ENCODE results near the gene SHANK3. TPM values are rescaled to one million over a fixed set of nuclear protein-coding genes. Genes with fewer than 3 reads are reported as not detected.
"Not testable (repeated sequence)": the region's sequence is repeated elsewhere in the genome, so short reads cannot be mapped to it uniquely, and the experiment has no call there.

The SHANK3 gene
- total RNA-seq, 1 donor from 2014 or later = 4.2 TPM

DNA sequence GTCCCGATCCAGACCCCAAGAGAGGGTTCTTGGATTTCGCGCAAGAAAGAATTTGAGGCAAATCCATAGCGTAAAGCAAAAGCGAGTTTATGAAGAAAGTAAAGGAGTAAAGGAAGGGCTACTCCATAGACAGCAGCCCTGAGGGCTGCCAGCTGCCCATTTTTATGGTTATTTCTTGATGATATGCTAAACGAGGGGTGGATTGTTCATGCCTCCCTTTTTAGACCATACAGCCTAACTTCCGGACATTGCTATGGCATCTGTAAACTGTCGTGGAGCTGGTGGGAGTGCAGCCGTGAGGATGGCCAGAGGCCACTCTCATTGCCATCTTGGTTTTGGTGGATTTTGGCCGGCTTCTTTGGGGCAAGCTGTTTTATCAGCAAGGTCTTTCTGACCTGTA lies 19.4 kb upstream of the SHANK3 start:
- Histone ChIP-seq H3K4me1 (ENCODE audit: control insufficient read depth in 3 of 3, insufficient read depth in 3 of 3, low read length in 3 of 3) (peaks cover 3 to 20% (median 6%) of the 10 kb centered on the region in 3 donors), H3K27me3 (ENCODE audit: control insufficient read depth in 3 of 3, insufficient read depth in 3 of 3, low read length in 3 of 3) (peaks cover 15 to 21% (median 16%) of the 10 kb centered on the region in 3 donors), H3K36me3 (ENCODE audit: control insufficient read depth in 3 of 3, insufficient read depth in 3 of 3, low read length in 3 of 3) (no peaks in the 10 kb centered on the region), H3K27ac (ENCODE audit: low read depth, low read length) (no peak overlapping the region), H3K4me3 (ENCODE audit: low read length in 3 of 3) (no peak overlapping the region), H3K9ac (ENCODE audit: low read depth in 1 of 3, low read length in 3 of 3) (no peak overlapping the region), H3K9me3 (ENCODE audit: control insufficient read depth in 3 of 3, low read length in 3 of 3) (no peaks in the 10 kb centered on the region)

DNA sequence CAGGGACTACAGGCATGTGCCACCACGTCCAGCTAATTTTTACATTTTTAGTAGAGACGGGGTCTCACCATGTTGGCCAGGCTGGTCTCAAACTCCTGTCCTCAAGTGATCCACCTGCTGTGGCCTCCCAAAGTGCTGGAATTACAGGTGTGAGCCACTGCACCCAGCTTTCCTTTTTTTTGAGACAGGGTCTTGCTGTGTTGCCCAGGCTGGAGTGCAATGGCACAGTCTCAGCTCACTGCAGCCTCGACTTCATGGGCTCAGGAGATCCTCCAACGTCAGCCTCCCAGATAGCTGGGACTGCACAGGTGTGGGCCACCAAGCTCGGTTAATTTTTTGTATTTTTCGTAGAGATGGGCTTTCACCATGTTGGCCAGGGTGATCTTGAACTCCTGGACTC lies 18.0 kb upstream of the SHANK3 start:
- H3K9me3 ChIP-seq (ENCODE audit: control insufficient read depth in 3 of 3, low read length in 3 of 3); H3K27ac ChIP-seq (ENCODE audit: low read depth, low read length); H3K9ac ChIP-seq (ENCODE audit: low read depth in 1 of 3, low read length in 3 of 3); H3K4me3 ChIP-seq (ENCODE audit: low read length in 3 of 3); H3K36me3 ChIP-seq (ENCODE audit: control insufficient read depth in 3 of 3, insufficient read depth in 3 of 3, low read length in 3 of 3): not testable (repeated sequence)
- Histone ChIP-seq H3K27me3 (ENCODE audit: control insufficient read depth in 3 of 3, insufficient read depth in 3 of 3, low read length in 3 of 3) (peaks cover 15 to 21% (median 16%) of the 10 kb centered on the region in 3 donors), H3K4me1 (ENCODE audit: control insufficient read depth in 3 of 3, insufficient read depth in 3 of 3, low read length in 3 of 3) (peaks cover 3 to 20% (median 6%) of the 10 kb centered on the region in 3 donors)

DNA sequence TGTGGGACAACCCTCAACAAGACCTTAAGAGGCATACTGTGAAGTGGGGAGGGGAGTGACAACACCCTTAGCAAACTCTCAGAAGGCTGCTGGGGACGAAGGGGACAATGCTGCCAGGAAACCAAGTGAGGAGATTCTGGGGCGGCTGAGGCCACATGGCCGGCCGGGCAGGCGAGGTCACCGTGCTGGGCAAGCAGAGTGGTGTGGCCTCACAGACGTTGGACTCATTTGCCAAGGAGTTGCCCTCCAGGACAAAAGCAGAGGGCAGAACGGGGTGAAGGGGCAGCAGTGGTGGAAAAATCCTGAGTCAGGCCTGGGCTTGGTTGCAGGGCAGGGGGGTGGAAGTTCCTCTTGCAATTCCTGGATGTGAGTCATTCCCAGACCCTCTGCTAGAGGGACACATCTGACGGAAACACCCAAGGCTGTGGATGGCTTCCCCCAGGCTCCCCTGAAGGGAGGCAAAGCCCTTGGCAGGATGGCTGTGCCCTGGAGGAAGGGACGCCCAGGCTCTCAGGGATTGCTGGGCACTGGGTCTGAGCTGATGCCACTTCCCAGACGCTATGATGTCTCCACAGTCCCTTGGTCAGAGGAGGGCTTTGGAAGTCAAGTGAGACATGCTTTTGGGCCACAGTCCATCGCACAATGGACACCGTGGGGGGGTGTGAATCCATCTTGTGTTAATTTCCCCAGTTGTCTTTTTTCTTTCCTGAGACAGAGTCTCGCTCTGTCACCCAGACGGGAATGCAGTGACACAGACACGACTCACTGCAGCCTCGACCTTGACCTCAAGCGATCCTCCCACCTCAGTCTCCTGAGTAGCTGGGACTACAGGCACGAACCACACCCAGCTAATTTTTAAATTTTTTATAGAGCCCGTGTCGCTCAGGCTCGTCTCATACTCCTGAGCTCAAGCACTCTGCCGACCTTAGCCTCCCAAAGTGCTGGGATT lies 16.2 kb upstream of the SHANK3 start:
- Histone ChIP-seq H3K9me3 (ENCODE audit: control insufficient read depth in 3 of 3, low read length in 3 of 3) (no peaks in the 10 kb centered on the region), H3K36me3 (ENCODE audit: control insufficient read depth in 3 of 3, insufficient read depth in 3 of 3, low read length in 3 of 3) (no peaks in the 10 kb centered on the region), H3K27ac (ENCODE audit: low read depth, low read length) (peak overlapping the region; percentile 71), H3K9ac (ENCODE audit: low read depth in 1 of 3, low read length in 3 of 3) (no peak overlapping the region), H3K27me3 (ENCODE audit: control insufficient read depth in 3 of 3, insufficient read depth in 3 of 3, low read length in 3 of 3) (peaks cover 15 to 21% (median 16%) of the 10 kb centered on the region in 3 donors), H3K4me3 (ENCODE audit: low read length in 3 of 3) (peak overlapping the region in 1 of 3 donors; percentile 60), H3K4me1 (ENCODE audit: control insufficient read depth in 3 of 3, insufficient read depth in 3 of 3, low read length in 3 of 3) (peaks cover 3 to 20% (median 6%) of the 10 kb centered on the region in 3 donors)

DNA sequence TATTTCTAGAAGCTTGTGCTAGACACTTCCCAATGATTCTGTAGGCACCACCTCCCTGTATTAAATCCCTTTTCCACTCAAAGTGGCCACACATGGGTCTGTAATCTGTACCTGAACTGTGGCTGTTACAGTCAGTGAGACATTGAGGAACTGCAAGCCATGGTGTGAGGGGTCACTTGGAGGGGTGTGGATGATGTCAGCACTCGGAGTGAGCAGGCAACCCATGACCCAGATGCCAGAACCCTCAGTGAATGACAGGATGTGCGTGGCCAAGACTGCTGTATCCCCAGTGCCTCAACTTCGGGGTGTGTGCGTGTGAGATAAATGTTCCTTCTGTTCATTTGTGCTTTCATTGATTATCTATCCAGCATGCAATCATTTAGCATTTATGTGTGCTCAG lies 14.7 kb upstream of the SHANK3 start:
- H3K9ac ChIP-seq (ENCODE audit: low read depth in 1 of 3, low read length in 3 of 3) = no peak overlapping the region
- H3K36me3 ChIP-seq (ENCODE audit: control insufficient read depth in 3 of 3, insufficient read depth in 3 of 3, low read length in 3 of 3) = no peaks in the 10 kb centered on the region
- H3K4me3 ChIP-seq (ENCODE audit: low read length in 3 of 3) = no peak overlapping the region
- peaks cover 3 to 20% (median 6%) of the 10 kb centered on the region in 3 donors for H3K4me1 ChIP-seq (ENCODE audit: control insufficient read depth in 3 of 3, insufficient read depth in 3 of 3, low read length in 3 of 3)
- H3K27ac ChIP-seq (ENCODE audit: low read depth, low read length) = peak overlapping the region; percentile 71
- no peaks in the 10 kb centered on the region for H3K9me3 ChIP-seq (ENCODE audit: control insufficient read depth in 3 of 3, low read length in 3 of 3)
- H3K27me3 ChIP-seq (ENCODE audit: control insufficient read depth in 3 of 3, insufficient read depth in 3 of 3, low read length in 3 of 3) = peaks cover 15 to 21% (median 16%) of the 10 kb centered on the region in 3 donors

DNA sequence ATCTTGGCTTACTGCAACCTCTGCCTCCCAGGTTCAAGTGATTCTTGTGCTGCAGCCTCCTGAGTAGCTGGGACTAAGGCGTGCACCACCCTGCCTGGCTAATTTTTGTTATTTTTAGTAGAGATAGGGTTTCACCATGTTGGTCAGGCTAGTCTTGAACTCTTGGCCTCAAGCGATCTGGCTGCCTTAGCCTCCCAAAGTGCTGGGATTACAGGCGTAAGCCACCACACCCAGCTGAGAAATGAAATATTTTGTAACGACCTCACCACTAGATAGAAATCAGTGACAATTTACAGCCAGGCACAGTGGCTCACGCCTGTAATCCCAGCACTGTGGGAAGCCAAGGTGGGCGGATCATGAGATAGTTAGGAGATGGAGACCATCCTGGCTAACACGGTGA lies 12.9 kb upstream of the SHANK3 start:
- not testable (repeated sequence) for H3K4me3 ChIP-seq (ENCODE audit: low read length in 3 of 3); H3K27ac ChIP-seq (ENCODE audit: low read depth, low read length); H3K36me3 ChIP-seq (ENCODE audit: control insufficient read depth in 3 of 3, insufficient read depth in 3 of 3, low read length in 3 of 3); H3K9me3 ChIP-seq (ENCODE audit: control insufficient read depth in 3 of 3, low read length in 3 of 3); H3K9ac ChIP-seq (ENCODE audit: low read depth in 1 of 3, low read length in 3 of 3)
- Histone ChIP-seq H3K4me1 (ENCODE audit: control insufficient read depth in 3 of 3, insufficient read depth in 3 of 3, low read length in 3 of 3) (peaks cover 3 to 20% (median 6%) of the 10 kb centered on the region in 3 donors), H3K27me3 (ENCODE audit: control insufficient read depth in 3 of 3, insufficient read depth in 3 of 3, low read length in 3 of 3) (peaks cover 10 to 19% (median 15%) of the 10 kb centered on the region in 3 donors)

DNA sequence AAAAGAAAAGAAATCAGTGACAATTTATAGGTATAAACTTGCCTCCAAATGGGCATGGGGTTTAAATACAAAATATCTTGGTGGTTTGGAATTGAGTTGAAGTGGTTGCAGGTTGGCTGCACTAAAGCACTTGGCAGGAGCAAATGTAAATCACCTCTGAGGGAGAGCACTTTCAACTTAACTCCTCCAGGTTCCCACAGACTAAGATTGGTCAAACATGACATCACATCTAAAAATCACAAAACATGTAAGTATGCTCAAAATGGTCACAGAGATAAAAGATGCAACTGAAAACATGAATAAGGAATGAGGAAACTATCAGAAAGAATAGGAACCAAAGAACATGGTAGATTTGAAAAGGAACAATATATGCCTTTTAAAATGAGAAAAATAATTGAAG lies 12.3 kb upstream of the SHANK3 start:
- Histone ChIP-seq H3K9me3 (ENCODE audit: control insufficient read depth in 3 of 3, low read length in 3 of 3) (no peaks in the 10 kb centered on the region), H3K27me3 (ENCODE audit: control insufficient read depth in 3 of 3, insufficient read depth in 3 of 3, low read length in 3 of 3) (peaks cover 10 to 15% (median 15%) of the 10 kb centered on the region in 3 donors), H3K4me1 (ENCODE audit: control insufficient read depth in 3 of 3, insufficient read depth in 3 of 3, low read length in 3 of 3) (peaks cover 3 to 20% (median 6%) of the 10 kb centered on the region in 3 donors), H3K9ac (ENCODE audit: low read depth in 1 of 3, low read length in 3 of 3) (no peak overlapping the region), H3K4me3 (ENCODE audit: low read length in 3 of 3) (no peak overlapping the region), H3K27ac (ENCODE audit: low read depth, low read length) (no peak overlapping the region), H3K36me3 (ENCODE audit: control insufficient read depth in 3 of 3, insufficient read depth in 3 of 3, low read length in 3 of 3) (no peaks in the 10 kb centered on the region)

DNA sequence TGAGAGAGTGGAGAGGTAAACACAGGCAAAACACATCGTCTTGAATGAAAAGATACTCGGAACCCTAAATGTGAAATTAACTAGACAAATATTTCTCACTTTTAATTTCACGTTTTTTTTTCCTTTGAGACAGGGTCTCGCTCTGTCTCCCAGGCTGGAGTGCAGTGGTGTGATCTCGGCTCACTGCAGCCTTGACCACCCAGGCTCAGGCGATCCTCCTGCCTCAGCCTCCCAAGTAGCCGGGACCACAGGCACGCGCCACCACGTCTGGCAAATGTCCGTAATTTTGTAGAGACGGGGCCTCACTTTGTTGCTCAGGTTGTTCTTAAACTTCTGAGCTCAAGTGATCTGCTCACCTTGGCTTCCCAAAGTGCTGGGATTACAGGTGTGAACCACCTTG lies 7.4 kb upstream of the SHANK3 start:
- Histone ChIP-seq H3K4me1 (ENCODE audit: control insufficient read depth in 3 of 3, insufficient read depth in 3 of 3, low read length in 3 of 3) (no peaks in the 10 kb centered on the region), H3K27ac (ENCODE audit: low read depth, low read length) (no peak overlapping the region), H3K9me3 (ENCODE audit: control insufficient read depth in 3 of 3, low read length in 3 of 3) (no peaks in the 10 kb centered on the region), H3K36me3 (ENCODE audit: control insufficient read depth in 3 of 3, insufficient read depth in 3 of 3, low read length in 3 of 3) (no peaks in the 10 kb centered on the region), H3K4me3 (ENCODE audit: low read length in 3 of 3) (no peak overlapping the region), H3K9ac (ENCODE audit: low read depth in 1 of 3, low read length in 3 of 3) (no peak overlapping the region), H3K27me3 (ENCODE audit: control insufficient read depth in 3 of 3, insufficient read depth in 3 of 3, low read length in 3 of 3) (peaks cover 0 to 4% (median 0%) of the 10 kb centered on the region in 3 donors)

DNA sequence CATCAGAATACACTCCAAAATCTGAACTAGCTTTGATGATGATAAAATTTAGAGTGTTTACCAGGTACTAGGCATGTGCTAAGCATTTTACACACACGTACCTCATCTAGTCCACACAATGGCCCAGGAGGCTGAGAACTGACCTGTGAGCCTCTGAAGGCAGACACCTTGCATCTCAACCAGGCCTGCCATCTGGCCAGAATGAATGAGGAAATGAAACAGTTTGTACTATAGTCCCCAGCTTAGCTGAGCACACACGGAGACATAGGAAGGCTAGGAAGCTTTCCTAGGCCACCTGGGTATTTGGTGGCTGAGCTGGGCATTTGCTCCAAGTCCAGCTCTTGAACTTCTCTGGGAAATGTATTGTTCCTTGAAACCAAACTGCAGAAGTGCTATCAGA lies 6.9 kb upstream of the SHANK3 start:
- peaks cover 3 to 8% (median 4%) of the 10 kb centered on the region in 3 donors for H3K27me3 ChIP-seq (ENCODE audit: control insufficient read depth in 3 of 3, insufficient read depth in 3 of 3, low read length in 3 of 3)
- H3K36me3 ChIP-seq (ENCODE audit: control insufficient read depth in 3 of 3, insufficient read depth in 3 of 3, low read length in 3 of 3) = no peaks in the 10 kb centered on the region
- H3K4me3 ChIP-seq (ENCODE audit: low read length in 3 of 3) = no peak overlapping the region
- H3K9ac ChIP-seq (ENCODE audit: low read depth in 1 of 3, low read length in 3 of 3) = no peak overlapping the region
- H3K9me3 ChIP-seq (ENCODE audit: control insufficient read depth in 3 of 3, low read length in 3 of 3) = no peaks in the 10 kb centered on the region
- no peaks in the 10 kb centered on the region for H3K4me1 ChIP-seq (ENCODE audit: control insufficient read depth in 3 of 3, insufficient read depth in 3 of 3, low read length in 3 of 3)
- no peak overlapping the region for H3K27ac ChIP-seq (ENCODE audit: low read depth, low read length)

DNA sequence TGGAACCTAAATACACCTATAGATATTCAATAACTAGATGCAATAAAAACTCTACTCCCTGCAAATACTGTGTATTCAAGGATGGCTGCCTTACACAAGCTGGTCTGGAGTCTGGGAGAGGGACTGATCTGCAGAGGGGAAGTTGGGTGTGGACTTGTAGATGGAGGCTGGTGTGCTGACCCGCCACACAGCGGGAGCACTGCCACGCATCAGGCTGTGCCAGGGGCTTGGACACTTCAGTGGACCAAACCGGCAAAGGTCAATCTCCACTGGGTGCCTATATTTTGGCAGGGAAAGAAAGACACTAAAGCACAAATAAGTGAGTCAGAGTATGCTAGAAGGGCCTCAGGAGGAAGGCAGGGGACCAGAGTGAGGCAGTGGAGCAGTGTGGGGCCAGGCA lies 2.1 kb upstream of the SHANK3 start:
- H3K4me1 ChIP-seq (ENCODE audit: control insufficient read depth in 3 of 3, insufficient read depth in 3 of 3, low read length in 3 of 3) = peaks cover 0 to 8% (median 3%) of the 10 kb centered on the region in 3 donors
- peaks cover 31 to 42% (median 40%) of the 10 kb centered on the region in 3 donors for H3K27me3 ChIP-seq (ENCODE audit: control insufficient read depth in 3 of 3, insufficient read depth in 3 of 3, low read length in 3 of 3)
- H3K27ac ChIP-seq (ENCODE audit: low read depth, low read length) = peak overlapping the region; percentile 79
- H3K4me3 ChIP-seq (ENCODE audit: low read length in 3 of 3) = no peak overlapping the region
- no peak overlapping the region for H3K9ac ChIP-seq (ENCODE audit: low read depth in 1 of 3, low read length in 3 of 3)
- peaks cover 0 to 3% (median 0%) of the 10 kb centered on the region in 3 donors for H3K36me3 ChIP-seq (ENCODE audit: control insufficient read depth in 3 of 3, insufficient read depth in 3 of 3, low read length in 3 of 3)
- no peaks in the 10 kb centered on the region for H3K9me3 ChIP-seq (ENCODE audit: control insufficient read depth in 3 of 3, low read length in 3 of 3)

DNA sequence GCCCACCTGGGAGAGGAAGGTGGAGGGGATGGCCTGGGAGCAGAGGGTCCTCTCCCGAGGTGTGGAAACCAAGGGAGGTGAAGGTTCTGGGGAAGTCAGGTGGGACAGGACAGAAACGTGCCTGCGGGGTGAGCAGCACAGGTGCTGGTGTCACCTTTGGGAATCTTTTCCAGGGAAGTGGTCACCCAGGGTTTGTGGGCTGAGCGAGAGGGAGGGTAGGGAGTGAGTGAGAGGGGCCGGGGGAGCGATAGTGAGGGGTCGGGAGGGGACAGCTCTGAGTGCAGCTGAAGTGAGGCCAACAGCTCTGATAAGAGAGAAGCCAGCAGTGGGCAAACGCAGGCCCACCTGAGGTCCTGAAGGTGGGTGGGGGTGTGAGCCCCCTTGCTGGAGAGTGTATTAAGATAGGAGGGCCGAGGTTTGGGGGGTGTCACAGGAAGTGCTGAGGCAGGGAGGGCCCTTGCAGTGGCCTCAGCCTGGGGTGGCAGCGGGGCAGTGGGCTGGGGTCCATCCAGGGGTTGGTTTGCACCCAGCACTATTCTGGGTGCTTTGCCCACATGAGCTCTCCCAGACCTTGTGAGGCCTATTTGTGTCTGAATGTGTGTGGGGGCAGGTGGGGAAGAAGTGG lies 1.6 kb upstream of the SHANK3 start:
- H3K4me3 ChIP-seq (ENCODE audit: low read length in 3 of 3) = no peak overlapping the region
- peaks cover 0 to 8% (median 6%) of the 10 kb centered on the region in 3 donors for H3K4me1 ChIP-seq (ENCODE audit: control insufficient read depth in 3 of 3, insufficient read depth in 3 of 3, low read length in 3 of 3)
- H3K9me3 ChIP-seq (ENCODE audit: control insufficient read depth in 3 of 3, low read length in 3 of 3) = no peaks in the 10 kb centered on the region
- H3K36me3 ChIP-seq (ENCODE audit: control insufficient read depth in 3 of 3, insufficient read depth in 3 of 3, low read length in 3 of 3) = peaks cover 0 to 4% (median 3%) of the 10 kb centered on the region in 3 donors
- peak overlapping the region; percentile 79 for H3K27ac ChIP-seq (ENCODE audit: low read depth, low read length)
- H3K27me3 ChIP-seq (ENCODE audit: control insufficient read depth in 3 of 3, insufficient read depth in 3 of 3, low read length in 3 of 3) = peaks cover 36 to 47% (median 45%) of the 10 kb centered on the region in 3 donors
- H3K9ac ChIP-seq (ENCODE audit: low read depth in 1 of 3, low read length in 3 of 3) = no peak overlapping the region

Data from skeletal muscle tissue (tissue), 4 donors.